GM12874 (cell line): ENCODE measurements around the gene AJAP1.

ENCODE experiments used
- CTCF ChIP-seq: IDR thresholded peaks from 2 replicates; pipeline ENCODE4 v1.5.1; 2011; ENCODE audit warnings: low read depth, mild to moderate bottlenecking, control low read depth, low read length, moderate library complexity; ENCODE audit not compliant: insufficient read depth

The AJAP1 gene

GRCh38 chr1:4778056-4778455 lies 123.6 kb downstream of the AJAP1 start:
- TF ChIP-seq CTCF = no peak

GRCh38 chr1:4781646-4782045 lies 127.2 kb downstream of the AJAP1 start:
- TF ChIP-seq CTCF = no peak

GRCh38 chr1:4784761-4785160 lies 130.4 kb downstream of the AJAP1 start:
- TF ChIP-seq CTCF = no peak

GRCh38 chr1:4786055-4786454 lies 131.6 kb downstream of the AJAP1 start:
- TF ChIP-seq CTCF = no peak

DNA sequence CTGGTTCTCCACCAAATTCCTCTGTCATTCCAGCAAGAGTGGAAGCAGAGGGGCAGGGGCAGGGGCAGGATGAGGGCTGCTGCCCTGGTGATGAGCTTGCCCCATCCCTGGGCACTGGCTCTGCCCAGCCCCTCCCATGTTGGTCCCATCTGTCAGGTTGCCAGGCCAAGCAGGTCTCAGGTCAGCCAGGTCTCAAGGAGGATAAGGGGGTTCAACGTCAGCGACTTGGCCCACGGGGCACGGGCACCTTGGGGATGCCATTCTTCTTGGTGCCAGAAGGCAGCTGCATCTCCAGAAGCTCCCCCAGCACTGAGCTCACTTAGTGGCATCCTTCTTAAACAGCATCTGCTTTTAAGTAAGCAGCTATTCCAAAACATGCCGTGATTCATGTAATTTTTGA lies 133.1 kb downstream of the AJAP1 start:
- TF ChIP-seq CTCF = no peak

DNA sequence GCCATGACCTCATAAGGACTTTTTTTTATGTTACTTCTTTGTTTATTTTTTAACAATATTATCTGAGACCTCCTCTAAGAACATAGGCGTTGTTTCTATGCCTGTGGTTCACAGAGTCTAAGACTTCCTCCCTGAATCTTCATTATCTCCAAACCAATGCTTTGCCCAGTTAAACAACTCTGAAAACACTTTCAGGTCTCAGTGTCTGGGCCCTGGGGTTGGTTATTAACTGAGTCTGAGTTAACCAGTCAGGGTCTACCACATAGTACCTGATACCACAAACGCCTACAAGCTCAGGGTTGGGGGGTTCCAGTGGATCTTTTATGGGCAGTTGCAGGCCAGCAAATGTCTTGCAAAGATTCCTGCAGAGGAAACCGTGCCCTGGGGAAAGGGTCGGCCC lies 138.2 kb downstream of the AJAP1 start:
- no peak for TF ChIP-seq CTCF

DNA sequence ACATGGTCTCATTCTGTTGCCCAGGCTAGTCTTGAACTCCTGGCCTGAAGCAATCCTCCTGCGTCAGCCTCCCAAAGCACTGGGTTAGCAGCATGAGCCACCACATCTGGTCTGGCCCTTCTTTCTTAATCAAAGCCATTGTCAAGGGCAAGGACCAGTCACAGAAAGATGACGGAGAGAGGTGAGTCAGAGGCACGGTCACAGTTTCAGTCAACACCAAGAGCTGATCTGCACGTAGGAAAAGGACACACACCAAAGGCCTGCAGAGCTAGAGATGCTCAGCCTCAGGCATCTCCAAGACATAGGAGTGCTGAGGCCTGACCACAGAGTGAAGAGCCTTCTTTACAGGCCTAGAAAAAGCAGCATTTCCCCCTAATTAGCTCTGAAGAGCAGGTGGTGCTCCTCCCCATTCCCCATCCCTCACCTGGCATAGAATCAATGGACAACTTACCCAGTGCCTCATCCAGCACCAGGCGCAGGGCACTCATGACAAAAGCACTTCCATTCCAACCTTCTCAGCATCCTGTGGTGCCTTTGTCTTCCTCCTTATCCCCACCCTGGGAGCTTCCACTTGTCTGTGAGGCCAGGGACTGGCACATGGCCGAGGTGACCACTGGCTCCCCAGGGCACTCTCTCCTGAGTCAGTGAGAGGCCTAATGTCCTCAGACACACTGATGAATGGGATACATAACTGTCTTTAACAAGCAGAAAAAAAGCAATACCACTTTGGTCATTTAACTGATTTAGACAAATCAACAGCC lies 139.8 kb downstream of the AJAP1 start:
- TF ChIP-seq CTCF = no peak
